GM21447 (cell line): ENCODE measurements around the gene PTPN18.

ENCODE experiments used
- ATAC-seq: cut with Tn5 transposase; IDR thresholded peaks from one replicate; pipeline ENCODE4 v1.9.1; 2021; ENCODE audit not compliant: unreplicated experiment

The PTPN18 gene

DNA sequence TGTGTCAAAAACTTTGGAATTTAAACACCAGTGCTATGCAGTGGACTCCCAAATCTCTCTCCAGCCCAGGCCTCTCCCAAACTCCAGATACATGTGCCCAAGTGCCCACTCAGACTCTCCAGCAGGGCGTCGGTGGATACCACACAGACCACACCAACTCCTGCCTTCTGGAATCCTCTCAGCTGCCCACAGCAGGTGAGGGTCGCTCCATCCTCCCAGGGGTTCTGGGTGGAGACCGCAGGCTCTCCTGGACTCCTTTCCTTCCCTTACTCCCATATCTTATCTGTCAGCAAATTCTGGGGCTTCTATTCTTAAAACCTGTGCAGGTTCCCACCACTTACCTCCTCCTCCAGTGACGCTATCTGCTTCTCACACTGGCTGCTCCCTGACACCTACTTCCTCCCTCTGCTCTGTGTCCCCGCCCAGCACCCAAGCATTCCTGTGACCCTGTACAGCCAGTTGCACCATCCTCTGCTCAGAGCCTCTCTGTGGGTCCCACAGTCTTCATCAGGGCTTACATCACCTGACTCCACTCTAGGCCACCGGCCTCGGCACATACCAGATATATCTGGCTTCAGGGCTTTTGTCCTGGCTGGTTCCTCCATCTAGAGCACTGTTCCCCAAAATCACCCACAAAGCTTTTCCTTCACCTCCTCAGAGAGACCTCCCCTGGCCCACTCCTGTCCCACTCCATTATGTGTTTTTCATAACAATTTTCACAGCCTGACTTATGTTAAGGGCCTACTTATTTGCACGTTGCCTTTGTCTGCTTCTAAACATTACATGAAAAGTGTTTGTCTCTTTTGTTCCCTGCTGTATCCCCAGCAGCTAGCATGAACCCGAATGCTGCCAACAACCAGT lies 15.7 kb upstream of the PTPN18 start:
- no peak for ATAC-seq

- ATAC-seq, result peak; percentile 0
Measured at GRCh38 chr2:130341562-130342019, 14.3 kb upstream of the PTPN18 start.

DNA sequence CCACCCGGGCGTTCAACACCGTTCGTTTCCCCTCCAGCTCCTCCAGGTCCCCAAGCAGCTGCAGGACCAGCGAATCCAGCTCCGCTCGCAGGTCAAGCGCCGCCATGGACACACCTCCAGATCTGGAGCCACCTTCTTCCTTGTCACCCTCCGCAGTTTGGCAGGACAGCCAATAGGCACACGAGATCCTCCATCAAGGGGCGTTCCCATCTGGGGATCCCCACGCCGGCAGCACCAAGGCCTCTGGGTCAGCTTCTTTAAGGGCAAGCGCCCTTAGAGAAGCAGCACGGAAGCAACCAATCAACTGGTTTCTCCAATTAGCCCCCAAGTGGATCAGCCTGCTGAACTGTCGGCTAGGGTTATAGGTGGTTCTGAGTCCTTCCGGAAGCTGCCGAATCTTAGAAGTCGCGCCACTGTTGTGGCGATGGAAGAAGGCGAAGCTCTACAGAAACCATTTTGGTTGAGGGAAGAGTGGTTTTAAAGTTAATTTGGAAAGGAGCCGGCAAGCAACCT lies 13.8 kb upstream of the PTPN18 start:
- ATAC-seq, result peak; percentile 75

DNA sequence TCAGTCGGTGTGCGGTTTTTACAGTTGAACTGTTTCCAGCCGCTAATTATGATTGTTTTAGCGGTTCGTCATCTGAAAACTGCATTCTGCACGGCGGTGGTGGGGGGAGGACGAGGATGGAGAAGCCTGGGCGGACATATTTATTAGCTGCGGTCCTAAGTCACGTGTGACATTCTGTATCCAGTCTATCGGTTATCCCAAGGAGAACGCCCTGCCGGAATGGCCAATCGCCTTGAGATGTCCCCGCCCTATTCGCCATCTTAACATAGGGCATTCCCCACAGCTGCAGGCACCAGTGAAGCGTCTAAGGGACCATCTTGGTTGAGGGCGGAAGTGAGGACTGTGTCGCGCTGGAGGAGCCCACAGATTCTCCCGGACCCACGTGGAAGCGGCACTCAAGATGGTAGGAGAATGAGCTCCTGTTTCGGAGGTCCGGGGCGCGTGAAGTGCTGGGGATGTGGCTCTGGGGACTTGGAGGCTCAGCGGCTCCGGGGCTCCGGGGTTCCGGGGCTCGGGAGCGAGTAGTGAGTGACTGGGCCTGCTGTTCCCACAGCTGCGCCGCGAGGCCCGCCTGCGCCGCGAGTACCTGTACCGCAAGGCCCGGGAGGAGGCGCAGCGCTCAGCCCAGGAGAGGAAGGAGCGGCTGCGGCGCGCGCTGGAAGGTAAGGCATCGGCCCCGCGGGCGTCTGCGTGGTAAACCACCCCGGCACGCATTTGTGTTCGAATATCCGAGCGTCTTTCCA lies 13.2 kb upstream of the PTPN18 start, which contains the start of gene IMP4:
Gene IMP4 (plus strand): TSS at position 365 of the 743 bp plus-strand sequence. CDS start 36 bp downstream, at position 401.
- peak; percentile 86 for ATAC-seq

DNA sequence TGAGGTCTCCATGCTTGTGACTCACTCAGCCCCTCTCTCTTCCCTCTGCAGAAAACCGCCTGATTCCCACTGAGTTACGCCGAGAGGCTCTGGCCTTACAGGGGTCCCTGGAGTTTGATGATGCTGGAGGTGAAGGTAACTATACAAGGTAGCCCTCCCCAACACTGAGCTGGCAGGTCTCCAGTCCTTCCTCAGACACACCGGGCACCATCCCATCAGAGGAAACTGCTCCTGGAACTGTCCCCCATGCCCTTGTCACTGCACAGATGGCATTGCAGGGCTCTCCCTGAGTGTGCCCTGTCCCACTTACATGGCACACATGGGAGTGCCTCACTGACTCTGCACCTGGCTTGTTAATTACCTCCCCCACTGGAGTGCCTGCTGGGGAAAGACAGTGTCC lies 11.3 kb upstream of the PTPN18 start:
- no peak for ATAC-seq

- no peak for ATAC-seq
Measured at GRCh38 chr2:130345091-130345490, 10.8 kb upstream of the PTPN18 start.

- ATAC-seq, result no peak
Measured at GRCh38 chr2:130345611-130346010, 10.2 kb upstream of the PTPN18 start.

DNA sequence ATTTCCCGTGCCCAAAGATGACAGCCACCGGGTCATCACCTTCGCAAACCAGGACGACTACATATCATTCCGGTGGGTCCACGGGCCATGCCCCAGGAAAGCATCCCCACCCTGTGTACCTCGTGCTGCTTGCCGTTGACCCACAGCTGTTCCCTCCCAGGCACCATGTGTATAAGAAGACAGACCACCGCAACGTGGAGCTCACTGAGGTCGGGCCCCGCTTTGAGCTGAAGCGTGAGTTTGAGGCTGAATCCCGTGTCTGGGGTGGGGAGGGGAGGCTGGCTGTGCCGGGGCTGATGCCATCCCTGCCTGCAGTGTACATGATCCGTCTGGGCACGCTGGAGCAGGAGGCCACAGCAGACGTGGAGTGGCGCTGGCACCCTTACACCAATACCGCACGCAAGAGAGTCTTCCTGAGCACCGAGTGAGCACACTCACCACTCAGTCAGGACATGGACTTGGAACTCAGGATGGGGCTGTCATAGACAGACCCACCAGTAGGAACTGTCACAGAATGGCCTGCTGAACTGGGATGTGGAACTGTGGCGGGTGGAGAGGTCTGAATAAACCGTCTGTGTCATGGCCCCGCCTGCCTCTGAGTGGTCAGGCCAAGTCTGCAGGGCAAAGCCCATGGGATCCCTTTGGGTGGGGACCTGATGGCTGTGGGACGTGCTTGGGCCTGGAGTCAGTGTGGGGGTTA lies 9.7 kb upstream of the PTPN18 start:
- no peak for ATAC-seq

- ATAC-seq, result no peak
Measured at GRCh38 chr2:130346741-130347066, 9.2 kb upstream of the PTPN18 start.

- ATAC-seq, result no peak
Measured at GRCh38 chr2:130347220-130347925, 8.5 kb upstream of the PTPN18 start.

DNA sequence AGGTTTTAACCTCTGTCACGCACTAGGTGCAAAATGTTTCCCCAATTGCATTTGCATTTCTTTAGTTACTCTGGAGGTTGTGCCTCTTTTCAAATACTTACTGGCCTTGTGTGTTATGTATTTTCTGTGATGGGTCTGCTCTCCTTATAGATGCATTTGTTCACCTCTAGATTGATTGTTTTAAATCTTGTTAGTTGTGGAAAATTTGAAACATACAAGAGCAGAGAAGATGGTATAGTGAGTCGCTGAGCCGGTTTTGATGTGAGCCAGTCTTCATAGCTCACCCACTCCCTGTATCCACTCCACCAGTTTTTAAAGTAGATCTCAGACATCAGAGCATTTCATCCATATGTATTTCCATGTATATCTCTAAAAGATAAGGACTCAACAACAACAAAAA lies 6.7 kb upstream of the PTPN18 start:
- ATAC-seq, result no peak

GRCh38 chr2:130351711-130352110 lies 4.1 kb upstream of the PTPN18 start:
- ATAC-seq, result no peak

DNA sequence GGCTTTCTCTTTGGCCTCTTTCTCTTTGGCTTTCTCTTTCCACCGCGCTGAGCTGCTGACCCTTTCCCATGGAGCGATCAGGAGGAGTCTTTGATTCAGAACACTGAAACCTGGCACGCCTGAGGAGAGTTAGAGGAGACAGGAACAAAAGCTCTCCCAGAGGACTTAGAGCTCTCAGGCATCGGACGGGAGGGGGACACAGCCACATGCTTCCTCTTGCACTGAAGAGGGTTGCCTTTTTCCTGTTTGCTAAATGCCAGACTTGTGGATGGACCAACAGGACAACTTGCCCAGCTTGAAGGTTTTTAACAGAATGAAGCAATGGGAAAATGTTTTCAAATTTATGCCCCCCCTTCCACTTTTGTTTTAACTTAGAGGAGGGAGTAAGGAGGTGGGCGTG lies 3.6 kb upstream of the PTPN18 start:
- no peak for ATAC-seq

DNA sequence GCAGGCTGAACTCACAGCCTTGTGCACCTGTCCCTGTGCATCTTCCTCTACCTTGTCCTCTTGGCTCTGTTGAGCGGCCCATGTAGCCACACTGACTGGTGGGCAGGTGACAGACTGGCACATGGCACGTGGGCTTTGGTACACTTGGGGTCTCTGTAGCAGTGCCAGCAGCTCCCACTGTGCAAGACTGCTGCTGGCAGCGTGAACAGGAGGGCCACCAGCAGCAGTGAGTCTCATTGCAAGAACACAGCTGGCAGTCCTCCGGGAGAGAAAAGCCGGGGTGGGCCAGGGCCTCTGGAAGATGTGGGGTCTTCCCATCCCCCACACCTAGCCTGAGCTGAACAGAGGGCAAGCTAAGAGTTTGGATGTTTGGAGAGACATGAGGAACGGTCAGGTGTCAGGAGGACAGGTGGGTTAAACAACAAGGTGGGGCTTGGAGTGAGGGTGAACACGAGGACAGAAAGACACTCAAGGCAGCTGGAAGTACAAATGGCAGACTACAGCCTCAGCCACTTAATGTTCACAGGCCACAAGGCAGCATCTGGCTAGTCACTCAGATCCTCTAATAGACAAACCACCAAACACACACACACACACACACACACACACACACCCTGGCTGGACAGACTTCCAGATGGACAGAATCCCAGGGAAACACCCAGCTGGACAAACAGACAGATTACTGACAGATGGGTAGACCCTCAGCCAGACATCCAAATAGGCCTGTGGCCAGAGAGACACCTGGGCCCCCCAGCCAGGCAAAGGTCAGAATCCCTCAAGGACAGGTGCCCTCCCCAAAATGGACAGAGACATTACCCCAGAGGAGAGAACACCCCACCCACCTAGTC lies 2.3 kb upstream of the PTPN18 start:
- ATAC-seq, result no peak

DNA sequence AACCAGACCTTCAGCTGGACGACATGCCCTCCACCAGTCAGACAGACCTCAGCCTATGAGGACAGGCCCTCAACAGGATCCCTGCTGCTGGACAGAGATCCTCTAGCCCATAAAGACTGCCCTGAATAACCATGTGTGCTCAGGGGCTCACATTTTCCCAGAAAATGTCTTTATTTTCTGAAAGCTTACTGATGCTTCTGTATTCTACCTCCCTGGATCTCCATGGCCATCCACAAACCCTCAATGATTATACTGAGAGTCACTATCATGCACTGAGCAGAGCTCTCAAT lies 1.8 kb upstream of the PTPN18 start:
- ATAC-seq, result no peak

GRCh38 chr2:130355172-130355577 lies 681 bp upstream of the PTPN18 start:
- ATAC-seq, result no peak

DNA sequence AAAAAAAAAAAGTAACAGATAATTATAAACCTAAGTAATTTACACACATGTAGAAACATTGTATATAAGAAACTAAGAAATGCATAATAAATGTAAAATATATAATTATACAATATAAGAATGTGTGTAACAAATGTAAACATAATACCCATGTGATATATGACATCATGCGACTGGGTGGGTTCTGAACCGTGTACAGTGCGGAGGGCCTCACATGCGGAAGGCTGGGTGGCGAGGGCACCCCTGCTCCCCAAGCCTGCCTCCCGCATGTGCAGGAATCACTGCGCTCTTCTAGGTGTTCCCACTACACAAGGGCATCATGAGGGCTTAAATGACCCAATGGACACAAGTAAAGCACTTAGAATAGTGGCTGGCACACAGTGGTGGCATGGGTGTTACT lies 2.0 kb downstream of the PTPN18 start:
- ATAC-seq, result no peak

DNA sequence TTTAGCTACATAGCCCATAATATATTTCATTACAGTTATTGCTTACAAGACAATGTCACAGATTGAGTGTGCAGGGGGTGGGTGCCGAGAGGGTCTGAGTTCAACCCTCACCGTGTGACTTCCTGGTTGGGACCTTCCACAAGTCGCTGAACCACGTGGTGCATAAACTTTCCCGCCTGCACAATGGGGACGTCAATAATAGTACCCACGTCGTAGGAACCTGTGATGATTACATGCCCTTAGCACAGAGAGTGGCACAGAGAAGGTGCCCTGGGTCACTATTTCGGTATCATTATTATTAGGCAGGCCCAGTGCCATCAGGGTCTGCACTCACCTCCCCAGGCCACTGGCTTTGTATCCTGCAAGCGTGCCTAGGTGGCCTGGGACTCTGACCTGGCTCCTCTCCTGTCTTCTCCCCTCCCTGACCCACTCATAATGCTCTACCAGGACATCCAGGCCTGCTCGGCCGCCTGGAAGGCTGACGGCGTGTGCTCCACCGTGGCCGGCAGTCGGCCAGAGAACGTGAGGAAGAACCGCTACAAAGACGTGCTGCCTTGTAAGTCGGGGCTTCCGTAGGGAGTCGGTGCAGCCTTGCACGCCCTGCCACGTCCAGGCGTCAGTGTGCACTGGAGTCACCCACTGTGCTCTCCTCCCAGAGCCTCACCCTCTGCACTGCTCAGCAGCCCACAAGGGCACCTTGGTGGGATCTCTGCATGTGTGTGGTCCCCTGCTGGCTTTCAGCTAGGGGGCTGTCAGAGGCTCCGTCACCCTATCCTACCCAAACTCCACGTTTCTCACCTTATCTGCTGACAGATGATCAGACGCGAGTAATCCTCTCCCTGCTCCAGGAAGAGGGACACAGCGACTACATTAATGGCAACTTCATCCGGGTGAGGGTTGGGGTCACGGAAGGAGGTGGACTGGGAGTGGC lies 2.8 kb downstream of the PTPN18 start:
- ATAC-seq, result no peak

DNA sequence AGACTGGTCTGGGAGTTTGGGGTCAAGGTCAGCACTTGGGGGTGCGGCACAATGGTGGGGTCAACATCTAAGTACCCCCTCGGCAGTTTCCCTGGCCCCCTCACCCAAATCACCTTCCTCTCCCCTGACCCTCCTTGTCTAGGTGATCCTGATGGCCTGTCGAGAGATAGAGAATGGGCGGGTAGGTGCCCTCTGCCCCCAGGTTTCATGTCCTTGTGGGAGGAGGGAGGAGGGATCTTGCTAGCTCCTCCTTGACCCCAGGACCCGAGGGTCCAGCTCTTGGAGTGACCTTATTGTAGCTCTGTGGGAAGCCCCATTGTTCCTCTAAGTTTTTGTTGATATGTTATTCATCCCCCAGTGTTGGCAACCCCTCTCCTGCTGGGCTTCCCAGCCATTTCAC lies 3.6 kb downstream of the PTPN18 start:
- ATAC-seq, result no peak
